MG63 (cell line): ENCODE results near the gene CLCN3. TPM values are rescaled to one million over a fixed set of nuclear protein-coding genes. Genes with fewer than 3 reads are reported as not detected.
"Not testable (repeated sequence)": the region's sequence is repeated elsewhere in the genome, so short reads cannot be mapped to it uniquely, and the experiment has no call there.

Source experiments
- DNase-seq: peaks from one replicate; pipeline ENCODE4 v3.0.0-alpha.2; 2020
- H3K27me3 ChIP-seq: fragments of 250-450 bp; sonication (Bioruptor Pico); 2 replicates; pipeline ENCODE4 v1.5.1; 2020; ENCODE audit warnings: mild to moderate bottlenecking, moderate library complexity
- H3K36me3 ChIP-seq: fragments of 250-450 bp; sonication (Bioruptor Pico); 2 replicates; pipeline ENCODE4 v1.5.1; 2020; ENCODE audit warnings: mild to moderate bottlenecking, moderate library complexity
- H3K4me3 ChIP-seq: fragments of 250-450 bp; sonication (Bioruptor Pico); 2 replicates; pipeline ENCODE4 v1.5.1; 2020; ENCODE audit warnings: mild to moderate bottlenecking, moderate library complexity
- H3K9me3 ChIP-seq: fragments of 250-450 bp; sonication (Bioruptor Pico); 2 replicates; pipeline ENCODE4 v1.5.1; 2020; ENCODE audit warnings: mild to moderate bottlenecking, moderate library complexity
- total RNA-seq: library from RNA; depleted of rRNA; stranded (reverse); fragments of >200 nt; shearing (Covaris generic); gene quantifications from 2 replicates; pipeline ENCODE4 v1.2.3, GENCODE V29; 2014; ENCODE audit warnings: low replicate concordance

The CLCN3 gene
- total RNA-seq, 1 experiment from 2014 or later = 1.9 TPM

DNA sequence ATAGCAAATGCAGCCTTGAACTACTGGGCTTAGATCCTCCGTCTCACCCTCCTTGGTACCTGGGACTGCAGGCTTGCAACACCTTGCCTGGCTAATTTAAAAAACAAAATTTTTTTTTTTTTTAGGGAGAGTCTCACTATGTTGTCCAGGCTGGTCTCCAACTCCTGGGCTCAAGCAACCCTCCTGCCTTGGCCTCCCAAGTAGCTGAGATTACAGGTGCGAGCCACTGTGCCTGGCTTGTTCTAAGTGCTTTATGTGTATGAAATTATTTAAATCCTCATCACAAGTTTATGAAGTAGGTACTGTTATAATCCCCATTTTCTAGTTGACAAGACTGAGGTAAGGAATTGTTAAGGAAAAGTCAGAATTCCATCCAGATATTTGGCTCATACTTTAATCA is 43.0 kb downstream of the CLCN3 start:
- no peaks in the 10 kb centered on the region for H3K9me3 ChIP-seq
- no peak for DNase-seq
- H3K27me3 ChIP-seq = no peaks in the 10 kb centered on the region
- no peak overlapping the region for H3K4me3 ChIP-seq
- no peaks in the 10 kb centered on the region for H3K36me3 ChIP-seq

DNA sequence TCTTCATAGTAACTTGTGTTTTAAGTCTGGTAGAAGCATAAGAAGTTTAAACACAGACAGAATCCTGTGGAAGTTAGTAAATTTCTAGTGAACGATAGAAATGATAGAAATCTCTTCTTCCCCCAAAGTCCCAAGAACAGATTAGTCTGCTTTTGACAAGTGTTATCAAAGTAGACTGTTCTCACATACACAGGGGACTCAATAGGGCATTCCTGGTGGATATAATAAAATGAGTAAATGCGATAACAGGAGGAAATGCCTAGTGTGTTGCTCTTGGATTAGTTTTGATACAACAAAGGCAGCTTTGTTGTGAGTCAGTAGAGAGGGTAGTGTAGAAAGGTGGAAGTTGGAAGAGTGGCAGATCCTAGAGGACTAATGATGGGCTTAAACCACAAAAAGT is 43.5 kb downstream of the CLCN3 start:
- H3K4me3 ChIP-seq = no peak overlapping the region
- H3K9me3 ChIP-seq = no peaks in the 10 kb centered on the region
- H3K36me3 ChIP-seq = no peaks in the 10 kb centered on the region
- H3K27me3 ChIP-seq = no peaks in the 10 kb centered on the region
- no peak for DNase-seq

DNA sequence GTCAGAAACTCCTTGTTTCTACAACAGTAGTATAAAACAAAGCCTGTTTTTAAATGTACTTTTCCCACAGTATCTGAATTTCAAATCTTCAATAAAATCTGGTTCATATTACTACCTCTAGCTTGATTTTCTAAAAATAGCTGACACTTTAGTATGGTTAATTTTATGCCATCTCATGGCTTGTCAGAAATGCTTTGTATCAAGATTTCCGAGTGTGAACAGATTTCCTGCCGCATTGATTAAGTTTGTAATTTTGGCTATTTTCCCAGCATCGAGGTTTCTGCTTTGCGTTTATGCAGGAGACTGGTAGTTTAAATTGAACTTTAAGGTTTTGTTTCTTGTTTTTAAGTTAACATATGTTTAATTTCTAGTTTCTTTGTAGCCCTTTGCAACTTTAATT is 44.2 kb downstream of the CLCN3 start:
- no peaks in the 10 kb centered on the region for H3K27me3 ChIP-seq
- no peak for DNase-seq
- H3K36me3 ChIP-seq = no peaks in the 10 kb centered on the region
- no peak overlapping the region for H3K4me3 ChIP-seq
- no peaks in the 10 kb centered on the region for H3K9me3 ChIP-seq

DNA sequence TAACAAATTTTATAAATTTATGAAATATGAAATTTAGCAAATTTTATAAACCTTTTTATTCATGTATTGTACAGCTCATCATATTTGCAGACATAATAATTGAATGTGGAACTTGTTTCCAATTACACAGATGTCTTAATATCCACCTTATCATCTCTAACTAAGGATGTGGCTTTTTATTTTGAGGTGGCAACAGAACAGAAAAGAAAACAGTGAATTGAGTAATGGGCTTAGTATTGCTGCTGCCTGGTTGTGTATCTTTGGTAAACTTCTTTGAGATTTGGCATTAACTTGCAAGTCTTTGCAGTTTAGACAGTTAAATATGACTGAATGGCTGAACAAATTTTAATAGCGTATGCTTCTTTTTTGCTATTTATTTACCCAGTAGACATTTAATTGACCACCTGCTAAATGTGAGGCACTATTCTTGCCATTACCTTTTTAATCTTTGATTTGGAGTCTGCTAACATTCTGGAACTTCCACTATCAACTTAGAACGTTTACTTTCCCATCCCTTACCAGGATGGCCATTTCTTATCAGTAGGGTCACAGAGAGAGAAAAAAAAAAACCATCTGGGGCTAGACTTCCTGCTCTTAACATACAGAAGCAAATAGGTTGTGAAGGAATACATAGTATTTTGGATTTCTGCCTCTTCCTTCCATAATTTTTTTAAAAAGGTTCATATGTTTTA is 44.8 kb downstream of the CLCN3 start:
- no peaks in the 10 kb centered on the region for H3K27me3 ChIP-seq
- H3K4me3 ChIP-seq = no peak overlapping the region
- H3K9me3 ChIP-seq = no peaks in the 10 kb centered on the region
- DNase-seq = no peak
- H3K36me3 ChIP-seq = no peaks in the 10 kb centered on the region

DNA sequence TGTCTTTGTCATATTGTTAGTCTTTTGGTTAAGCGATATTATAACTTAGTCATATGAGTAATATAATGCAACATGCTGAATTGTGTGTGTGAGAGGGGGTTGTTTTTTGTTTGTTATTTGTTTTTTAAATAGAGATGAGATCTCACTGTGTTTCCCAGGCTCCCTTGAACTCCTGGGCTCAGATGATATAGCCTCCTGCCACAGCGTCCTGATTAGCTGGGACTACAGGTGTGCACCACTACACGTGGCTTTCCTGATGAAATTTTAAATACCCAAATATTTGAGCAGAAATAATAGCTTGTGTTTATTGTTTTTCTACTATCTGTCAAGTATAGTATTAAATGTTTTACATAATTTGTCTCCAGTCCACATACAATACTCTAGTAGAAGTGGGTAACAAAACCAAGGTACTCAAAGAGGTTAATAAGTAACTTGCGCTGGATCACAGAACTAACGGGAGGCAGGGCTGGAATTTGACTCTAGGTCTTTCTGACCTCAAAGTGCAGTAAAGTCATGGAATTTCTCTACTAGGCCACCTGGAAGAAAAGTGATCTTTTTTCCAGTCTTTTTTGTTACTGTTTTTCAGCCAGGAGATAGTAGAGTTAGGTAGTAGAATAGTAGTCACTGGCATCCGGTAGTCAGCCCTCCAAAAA is 47.8 kb downstream of the CLCN3 start:
- no peaks in the 10 kb centered on the region for H3K27me3 ChIP-seq
- no peak for DNase-seq
- no peak overlapping the region for H3K4me3 ChIP-seq
- H3K36me3 ChIP-seq = no peaks in the 10 kb centered on the region
- H3K9me3 ChIP-seq = no peaks in the 10 kb centered on the region

DNA sequence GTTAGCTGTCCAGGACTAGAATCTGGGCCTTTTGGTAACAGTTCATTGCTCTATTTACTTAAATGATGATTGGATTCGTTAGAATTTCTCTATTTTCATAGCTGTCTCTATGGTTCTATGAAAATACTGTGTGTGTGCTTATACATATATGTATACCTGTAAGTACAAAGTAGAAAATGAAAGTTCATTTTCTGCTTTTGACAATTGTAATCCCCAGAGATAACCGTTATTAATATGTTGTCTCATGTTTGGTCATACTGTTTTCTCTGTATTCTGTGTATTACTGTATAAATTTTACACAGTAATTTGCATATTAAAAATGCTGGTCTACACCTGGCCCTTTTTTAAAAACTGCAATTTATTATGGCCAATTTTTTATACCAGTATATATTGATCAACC is 55.4 kb downstream of the CLCN3 start:
- Histone ChIP-seq H3K27me3 (no peaks in the 10 kb centered on the region), H3K9me3 (no peaks in the 10 kb centered on the region), H3K36me3 (no peaks in the 10 kb centered on the region), H3K4me3 (no peak overlapping the region)
- no peak for DNase-seq

DNA sequence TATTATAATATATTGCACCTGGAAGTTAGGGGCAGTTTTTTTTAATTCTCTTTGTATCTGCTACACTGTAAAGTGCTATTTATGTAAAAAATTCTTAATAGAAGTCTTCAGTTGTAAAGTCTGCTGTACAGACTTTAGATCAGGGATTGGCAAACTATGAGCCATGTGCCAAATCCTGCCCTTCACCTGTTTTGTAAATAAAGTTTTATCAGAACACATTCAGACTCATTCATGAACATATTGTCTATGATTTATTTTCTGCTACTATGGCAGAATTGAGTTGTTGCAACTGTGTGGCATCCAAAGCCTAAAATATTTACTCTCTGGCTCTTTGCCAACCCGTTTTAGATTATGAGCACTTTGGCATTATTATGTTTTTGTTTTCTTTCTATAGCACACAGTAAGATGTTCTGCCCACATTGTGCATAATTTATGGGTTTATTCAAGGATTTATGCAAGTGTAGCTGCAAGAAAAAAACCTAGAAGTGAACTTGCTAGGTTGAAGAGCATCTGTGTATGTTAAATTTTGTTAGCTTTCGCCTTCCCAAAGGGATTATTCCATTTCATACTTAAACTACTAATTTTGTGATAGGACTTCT is 56.9 kb downstream of the CLCN3 start:
- Histone ChIP-seq H3K27me3 (no peaks in the 10 kb centered on the region), H3K4me3 (no peak overlapping the region), H3K36me3 (no peaks in the 10 kb centered on the region), H3K9me3 (no peaks in the 10 kb centered on the region)
- no peak for DNase-seq

DNA sequence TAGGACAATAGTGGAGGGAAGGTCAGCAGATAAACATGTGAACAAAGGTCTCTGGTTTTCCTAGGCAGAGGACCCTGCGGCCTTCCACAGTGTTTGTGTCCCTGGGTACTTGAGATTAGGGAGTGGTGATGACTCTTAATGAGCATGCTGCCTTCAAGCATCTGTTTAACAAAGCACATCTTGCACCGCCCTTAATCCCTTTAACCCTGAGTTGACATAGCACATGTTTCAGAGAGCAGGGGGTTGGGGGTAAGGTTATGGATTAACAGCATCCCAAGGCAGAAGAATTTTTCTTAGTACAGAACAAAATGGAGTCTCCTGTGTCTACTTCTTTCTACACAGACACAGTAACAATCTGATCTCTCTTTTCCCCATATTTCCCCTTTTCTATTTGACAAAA is 58.1 kb downstream of the CLCN3 start:
- not testable (repeated sequence) for H3K36me3 ChIP-seq, DNase-seq, H3K9me3 ChIP-seq, H3K27me3 ChIP-seq, H3K4me3 ChIP-seq

DNA sequence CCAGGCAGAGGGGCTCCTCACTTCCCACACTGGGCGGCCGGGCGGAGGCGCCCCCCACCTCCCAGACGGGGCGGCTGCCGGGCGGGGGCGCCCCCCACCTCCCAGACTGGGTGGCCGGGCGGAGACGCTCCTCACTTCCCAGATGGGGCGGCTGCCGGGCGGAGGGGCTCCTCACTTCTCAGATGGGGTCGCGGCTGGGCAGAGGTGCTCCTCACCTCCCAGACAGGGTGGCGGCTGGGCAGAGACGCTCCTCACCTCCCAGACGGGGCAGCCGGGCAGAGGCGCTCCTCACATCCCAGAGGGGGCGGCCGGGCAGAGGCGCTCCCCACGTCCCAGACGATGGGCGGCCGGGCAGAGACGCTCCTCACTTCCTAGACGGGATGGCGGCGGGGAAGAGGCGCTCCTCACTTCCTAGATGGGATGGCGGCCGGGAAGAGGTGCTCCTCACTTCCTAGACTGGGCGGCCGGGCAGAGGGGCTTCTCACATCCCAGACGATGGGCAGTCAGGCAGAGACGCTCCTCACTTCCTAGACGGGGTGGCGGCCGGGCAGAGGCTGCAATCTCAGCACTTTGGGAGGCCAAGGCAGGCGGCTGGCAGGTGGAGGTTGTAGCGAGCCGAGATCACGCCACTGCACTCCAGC is 58.7 kb downstream of the CLCN3 start:
- H3K36me3 ChIP-seq, DNase-seq, H3K4me3 ChIP-seq, H3K9me3 ChIP-seq, H3K27me3 ChIP-seq: not testable (repeated sequence)

DNA sequence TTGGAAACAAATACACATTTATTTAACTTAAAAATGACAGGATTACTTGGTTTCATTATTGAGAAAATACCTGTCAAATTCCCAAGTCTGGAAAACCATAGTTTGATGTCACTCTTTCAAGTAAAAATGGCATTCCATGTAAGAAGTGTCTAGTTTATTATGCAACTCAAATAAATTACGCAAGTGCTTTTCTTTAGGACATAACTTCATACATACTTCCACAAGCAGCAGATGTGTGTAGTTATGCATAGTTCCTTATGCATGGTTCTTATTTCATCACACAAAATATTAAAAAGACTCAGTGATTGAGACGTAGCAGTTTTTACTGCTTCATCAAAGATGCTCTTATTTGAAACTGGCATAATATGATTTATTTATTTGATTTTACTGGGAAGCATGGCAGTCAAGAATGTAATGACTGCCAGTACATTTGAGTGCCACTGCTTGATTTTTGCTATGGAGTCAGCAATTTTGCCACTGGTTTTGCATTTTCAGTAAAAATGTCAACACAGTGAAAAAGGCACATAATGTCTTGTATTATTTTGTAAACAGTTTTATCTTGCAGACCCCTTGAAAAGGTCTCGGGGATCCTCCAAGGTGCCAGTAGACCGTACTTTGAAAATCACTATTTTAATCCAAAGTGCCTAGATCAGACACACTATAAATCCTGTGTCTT is 62.1 kb downstream of the CLCN3 start:
- H3K4me3 ChIP-seq = no peak overlapping the region
- no peak for DNase-seq
- H3K9me3 ChIP-seq = no peaks in the 10 kb centered on the region
- no peaks in the 10 kb centered on the region for H3K36me3 ChIP-seq
- H3K27me3 ChIP-seq = no peaks in the 10 kb centered on the region

DNA sequence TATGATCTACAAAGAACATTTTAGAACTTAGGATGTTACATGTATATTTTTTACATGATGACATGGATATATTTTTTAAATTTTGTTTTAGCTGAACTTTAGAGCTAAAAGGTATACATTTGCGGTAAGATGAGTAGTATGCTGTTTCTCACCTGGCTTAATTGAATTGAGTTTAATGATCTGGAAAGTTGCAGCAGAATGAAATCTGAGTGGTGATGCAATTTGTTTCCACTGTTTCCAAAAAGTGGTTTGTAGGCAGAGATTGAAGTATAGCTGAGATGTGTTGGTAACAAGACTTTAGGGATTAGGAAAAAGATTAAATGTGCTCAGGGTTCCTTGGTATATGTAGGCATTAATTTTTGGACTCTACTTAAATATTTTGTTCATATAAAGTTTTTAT is 69.3 kb downstream of the CLCN3 start:
- DNase-seq = no peak
- H3K4me3 ChIP-seq = no peak overlapping the region
- no peaks in the 10 kb centered on the region for H3K27me3 ChIP-seq
- H3K9me3 ChIP-seq = no peaks in the 10 kb centered on the region
- H3K36me3 ChIP-seq = no peaks in the 10 kb centered on the region

DNA sequence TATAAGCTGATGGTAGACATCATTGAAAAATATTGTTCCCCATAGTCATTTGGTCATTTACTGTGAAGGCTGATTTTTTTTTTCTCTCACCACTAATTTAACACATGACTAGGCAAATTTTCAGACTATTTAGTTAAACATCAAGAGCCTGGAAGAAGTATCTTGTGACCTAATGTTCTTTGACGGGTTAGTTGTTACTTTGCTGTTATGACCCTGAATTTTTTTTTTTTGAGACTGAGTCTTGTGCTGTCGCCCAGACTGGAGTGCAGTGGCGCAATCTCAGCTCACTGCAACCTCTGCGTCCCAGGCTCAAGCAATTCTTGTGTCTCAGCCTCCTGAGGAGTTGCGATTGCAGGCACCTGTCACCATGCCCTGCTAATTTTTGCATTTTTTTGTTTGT is 70.4 kb downstream of the CLCN3 start:
- no peak for DNase-seq
- Histone ChIP-seq H3K27me3 (no peaks in the 10 kb centered on the region), H3K4me3 (no peak overlapping the region), H3K36me3 (no peaks in the 10 kb centered on the region), H3K9me3 (no peaks in the 10 kb centered on the region)

DNA sequence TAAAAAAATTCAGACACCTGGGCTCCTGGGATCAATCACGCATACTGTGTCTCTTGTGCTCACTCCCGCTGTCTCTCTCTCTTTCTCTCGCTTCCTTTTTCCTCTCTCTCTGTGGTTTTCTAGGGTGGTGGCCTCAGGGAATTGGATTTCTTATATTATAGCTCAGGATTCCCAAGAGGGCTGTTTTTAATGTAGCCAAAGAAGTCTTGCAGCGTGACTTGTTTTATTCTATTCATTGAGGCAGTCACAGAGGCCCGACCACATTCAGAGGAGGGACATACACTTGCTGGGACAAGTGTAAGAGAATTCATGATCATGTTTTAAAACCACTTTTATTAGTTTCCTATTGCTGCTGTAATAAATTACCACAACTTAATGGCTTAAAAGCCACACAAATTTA is 78.0 kb downstream of the CLCN3 start:
- no peaks in the 10 kb centered on the region; the same call in 1 of the 2 replicates for H3K36me3 ChIP-seq
- no peak for DNase-seq
- no peaks in the 10 kb centered on the region for H3K27me3 ChIP-seq
- no peaks in the 10 kb centered on the region for H3K9me3 ChIP-seq
- no peak overlapping the region for H3K4me3 ChIP-seq

DNA sequence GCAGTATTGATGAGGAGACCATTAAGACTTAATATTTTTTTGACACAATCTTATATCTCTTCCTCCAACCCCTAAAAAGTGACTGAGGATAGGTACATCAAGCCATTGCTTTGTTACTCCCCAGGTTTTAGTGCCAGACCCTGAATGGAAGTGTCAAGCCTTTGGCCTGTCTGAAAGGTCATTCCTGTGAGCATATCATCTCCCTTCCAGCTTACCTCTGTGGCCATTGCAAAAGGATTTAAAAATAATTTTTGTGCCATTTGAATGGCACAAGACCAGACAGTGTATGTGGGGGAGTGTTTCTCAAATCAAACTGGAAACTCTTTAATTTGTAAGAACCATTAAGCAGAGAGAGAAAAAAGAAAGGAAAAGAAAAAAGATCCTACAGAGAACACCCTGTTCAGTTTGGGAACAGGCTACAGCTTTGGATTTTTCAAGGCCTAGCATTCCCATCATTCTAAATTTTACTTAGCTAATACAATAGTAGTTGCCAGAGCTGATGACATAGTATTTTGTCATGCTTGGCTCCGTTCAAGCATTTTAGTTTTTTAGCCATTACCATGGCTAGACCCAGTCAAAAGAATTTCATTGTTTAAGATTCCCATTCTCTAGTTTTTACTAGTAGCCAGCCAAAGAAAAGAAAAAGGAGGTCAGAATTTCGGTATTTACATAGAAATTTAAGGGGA is 87.7 kb downstream of the CLCN3 start:
- Histone ChIP-seq H3K36me3 (no peaks in the 10 kb centered on the region), H3K27me3 (no peaks in the 10 kb centered on the region), H3K4me3 (no peak overlapping the region), H3K9me3 (no peaks in the 10 kb centered on the region)
- no peak for DNase-seq

DNA sequence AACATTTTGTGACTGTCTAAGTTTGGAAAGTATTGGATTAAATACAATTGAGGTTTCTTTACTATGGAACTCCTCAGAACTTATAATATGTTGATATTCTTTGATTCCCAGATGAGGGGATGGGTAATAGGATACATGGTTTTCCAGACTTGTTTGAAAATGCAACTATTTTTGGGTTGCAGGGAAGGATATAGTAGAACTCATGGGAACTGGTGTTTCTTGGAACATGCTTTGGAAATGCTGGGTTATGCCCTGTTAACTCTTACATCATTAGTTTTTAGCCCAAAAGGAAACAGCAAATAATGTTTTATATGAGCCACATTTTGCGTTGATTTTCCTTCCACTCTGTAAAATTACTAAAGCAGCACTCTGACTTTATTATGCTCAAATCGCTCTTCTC is 95.4 kb downstream of the CLCN3 start:
- no peaks in the 10 kb centered on the region for H3K36me3 ChIP-seq
- no peak for DNase-seq
- H3K4me3 ChIP-seq = no peak overlapping the region
- H3K9me3 ChIP-seq = no peaks in the 10 kb centered on the region
- H3K27me3 ChIP-seq = no peaks in the 10 kb centered on the region

DNA sequence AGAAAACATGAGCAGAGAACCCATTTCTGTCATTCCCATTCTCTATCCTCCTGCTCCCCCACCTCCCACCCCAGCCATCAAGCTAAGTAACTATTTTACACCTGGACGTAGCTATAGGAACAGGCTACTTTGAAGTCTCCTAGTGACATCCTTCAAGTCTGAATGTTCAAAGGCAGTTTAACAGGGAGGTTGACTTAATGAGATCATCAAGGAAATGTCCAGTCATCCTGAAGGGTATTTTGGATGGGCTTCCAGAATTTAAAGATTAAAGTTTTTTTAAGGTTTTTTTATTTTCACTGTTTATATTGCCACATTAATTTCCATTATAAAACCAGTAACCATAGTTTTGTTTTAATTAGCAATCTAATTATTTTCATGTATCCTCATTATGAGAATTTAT is 96.3 kb downstream of the CLCN3 start:
- Histone ChIP-seq H3K9me3 (no peaks in the 10 kb centered on the region), H3K27me3 (no peaks in the 10 kb centered on the region), H3K36me3 (no peaks in the 10 kb centered on the region), H3K4me3 (no peak overlapping the region)
- no peak for DNase-seq

DNA sequence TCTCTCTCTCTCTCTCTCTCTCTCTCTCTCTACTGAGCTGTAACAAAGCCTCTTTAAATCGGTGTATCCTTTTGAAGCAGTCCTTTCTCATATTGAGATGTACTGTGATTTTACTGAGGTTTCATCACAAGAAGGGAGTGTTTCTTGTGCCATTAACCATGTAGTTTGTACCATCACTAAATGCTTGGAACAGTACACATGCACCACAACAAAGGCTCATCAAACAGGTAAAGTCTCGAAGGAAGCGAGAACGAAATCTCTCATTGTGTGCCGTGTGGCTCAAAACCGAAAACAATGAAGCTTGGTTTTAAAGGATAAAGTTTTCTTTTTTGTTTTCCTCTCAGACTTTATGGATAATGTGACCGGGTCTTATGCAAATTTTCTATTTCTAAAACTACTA is 100.2 kb downstream of the CLCN3 start:
- DNase-seq = no peak
- Histone ChIP-seq H3K9me3 (no peaks in the 10 kb centered on the region), H3K36me3 (no peaks in the 10 kb centered on the region), H3K27me3 (no peaks in the 10 kb centered on the region), H3K4me3 (no peak overlapping the region)
